IPS DF 6.9 (cell line): ENCODE data around the gene PPM1L.

Experiments used
- DNase-seq: peaks from one replicate; pipeline ENCODE4 v3.0.0-alpha.2; 2013; ENCODE audit warnings: low read depth, low spot score
- H3K27ac ChIP-seq: one replicate; pipeline ENCODE4 v1.5.1; 2013; ENCODE audit warnings: low read length, control low read depth
- H3K27me3 ChIP-seq: 2 replicates; pipeline ENCODE4 v1.6.1; 2013; ENCODE audit warnings: mild to moderate bottlenecking, low read length; ENCODE audit not compliant: control insufficient read depth, insufficient read depth
- H3K36me3 ChIP-seq: 2 replicates; pipeline ENCODE4 v1.6.1; 2013; ENCODE audit warnings: low read length; ENCODE audit not compliant: control insufficient read depth, insufficient read depth
- H3K4me1 ChIP-seq: 2 replicates; pipeline ENCODE4 v1.6.1; 2013; ENCODE audit warnings: low read length; ENCODE audit not compliant: control insufficient read depth, insufficient read depth
- H3K4me3 ChIP-seq: 2 replicates; pipeline ENCODE4 v1.5.1; 2013; ENCODE audit warnings: mild to moderate bottlenecking, low read length
- H3K9me3 ChIP-seq: 2 replicates; pipeline ENCODE4 v1.6.1; 2013; ENCODE audit warnings: low read length, inconsistent platforms; ENCODE audit not compliant: control insufficient read depth, insufficient read depth
- WGBS: extraction: QIAGEN DNeasy Blood & Tissue Kit; methylation state at CpG from one replicate; pipeline ENCODE4 v1.1.7; 2013; ENCODE audit warnings: mixed read lengths, missing lambda C conversion rate; ENCODE audit not compliant: insufficient read length, insufficient coverage; 5-methylcytosine and 5-hydroxymethylcytosine counted together

Gene PPM1L

GRCh38 chr3:160842021-160843005 lies 86.3 kb downstream of the PPM1L start:
- DNase-seq: no peak
- H3K27me3 ChIP-seq: no peaks in the 10 kb centered on the region
- H3K4me3 ChIP-seq: no peak overlapping the region
- H3K9me3 ChIP-seq: no peaks in the 10 kb centered on the region
- H3K27ac ChIP-seq: no peak overlapping the region
- no CpG with 5 or more reads among the region's 3 CpGs for WGBS
- H3K36me3 ChIP-seq: no peaks in the 10 kb centered on the region
- no peaks in the 10 kb centered on the region for H3K4me1 ChIP-seq

GRCh38 chr3:160851629-160852210 lies 95.7 kb downstream of the PPM1L start:
- no peaks in the 10 kb centered on the region for H3K27me3 ChIP-seq
- peaks cover 1% of the 10 kb centered on the region; the same call in 1 of the 2 replicates for H3K4me1 ChIP-seq
- H3K36me3 ChIP-seq: no peaks in the 10 kb centered on the region
- H3K27ac ChIP-seq: no peak overlapping the region
- H3K4me3 ChIP-seq: no peak overlapping the region
- WGBS: no CpG with 5 or more reads among the region's 8 CpGs
- peak; percentile 9 for DNase-seq
- no peaks in the 10 kb centered on the region for H3K9me3 ChIP-seq

- H3K4me3 ChIP-seq: no peak overlapping the region
- WGBS: no CpG with 5 or more reads among the region's 2 CpGs
- H3K27ac ChIP-seq: no peak overlapping the region
- H3K27me3 ChIP-seq: no peaks in the 10 kb centered on the region
- DNase-seq: no peak
- no peaks in the 10 kb centered on the region for H3K36me3 ChIP-seq
- H3K9me3 ChIP-seq: no peaks in the 10 kb centered on the region
- peaks cover 1% of the 10 kb centered on the region; the same call in 1 of the 2 replicates for H3K4me1 ChIP-seq
These were observed 96.8 kb downstream of the PPM1L start for GRCh38 chr3:160852856-160853255.

GRCh38 chr3:160856450-160856849 lies 100.4 kb downstream of the PPM1L start:
- whole genome bisulfite sequencing: no CpG with 5 or more reads among the region's 2 CpGs
- DNase-seq: no peak
- H3K36me3 ChIP-seq: no peaks in the 10 kb centered on the region
- no peak overlapping the region for H3K4me3 ChIP-seq
- no peaks in the 10 kb centered on the region for H3K27me3 ChIP-seq
- H3K9me3 ChIP-seq: no peaks in the 10 kb centered on the region
- peaks cover 1% of the 10 kb centered on the region; the same call in 1 of the 2 replicates for H3K4me1 ChIP-seq
- H3K27ac ChIP-seq: no peak overlapping the region

- no peak for DNase-seq
- H3K4me3 ChIP-seq: no peak overlapping the region
- WGBS: no CpG with 5 or more reads among the region's 2 CpGs
These were observed 101.6 kb downstream of the PPM1L start for GRCh38 chr3:160857476-160858119.

GRCh38 chr3:160860346-160860745 lies 104.3 kb downstream of the PPM1L start:
- Histone ChIP-seq H3K27me3 (no peaks in the 10 kb centered on the region), H3K4me3 (no peak overlapping the region)

More at GRCh38 chr3:160857476-160858119, 101.6 kb downstream of the PPM1L start:
- H3K9me3 ChIP-seq: no peaks in the 10 kb centered on the region
- H3K36me3 ChIP-seq: no peaks in the 10 kb centered on the region
- no peaks in the 10 kb centered on the region for H3K27me3 ChIP-seq
- no peak overlapping the region for H3K27ac ChIP-seq
- H3K4me1 ChIP-seq: no peaks in the 10 kb centered on the region; the same call in 1 of the 2 replicates

GRCh38 chr3:160869825-160870224 lies 113.8 kb downstream of the PPM1L start:
- WGBS: no CpG with 5 or more reads among the region's 2 CpGs
- H3K36me3 ChIP-seq: no peaks in the 10 kb centered on the region
- no peak overlapping the region for H3K4me3 ChIP-seq
- H3K27me3 ChIP-seq: no peaks in the 10 kb centered on the region
- H3K4me1 ChIP-seq: no peaks in the 10 kb centered on the region
- H3K27ac ChIP-seq: no peak overlapping the region
- no peaks in the 10 kb centered on the region for H3K9me3 ChIP-seq
- no peak for DNase-seq

More at GRCh38 chr3:160860346-160860745, 104.3 kb downstream of the PPM1L start:
- no peak overlapping the region for H3K27ac ChIP-seq
- no peak for DNase-seq
- H3K4me1 ChIP-seq: no peaks in the 10 kb centered on the region
- H3K36me3 ChIP-seq: no peaks in the 10 kb centered on the region
- no peaks in the 10 kb centered on the region for H3K9me3 ChIP-seq
- WGBS: no CpG with 5 or more reads among the region's 1 CpG

- no CpG with 5 or more reads among the region's 4 CpGs for WGBS
- Histone ChIP-seq H3K27ac (no peak overlapping the region), H3K4me1 (no peaks in the 10 kb centered on the region), H3K36me3 (no peaks in the 10 kb centered on the region), H3K9me3 (no peaks in the 10 kb centered on the region), H3K4me3 (no peak overlapping the region), H3K27me3 (no peaks in the 10 kb centered on the region)
- no peak for DNase-seq
These were observed 114.3 kb downstream of the PPM1L start for GRCh38 chr3:160870327-160870726.

GRCh38 chr3:160874736-160875135 lies 118.7 kb downstream of the PPM1L start:
- H3K4me3 ChIP-seq: no peak overlapping the region
- no peak overlapping the region for H3K27ac ChIP-seq
- no peaks in the 10 kb centered on the region for H3K36me3 ChIP-seq
- H3K9me3 ChIP-seq: no peaks in the 10 kb centered on the region
- no peaks in the 10 kb centered on the region for H3K27me3 ChIP-seq
- no peak for DNase-seq
- no peaks in the 10 kb centered on the region for H3K4me1 ChIP-seq

- DNase-seq: no peak
- Histone ChIP-seq H3K4me1 (no peaks in the 10 kb centered on the region), H3K27me3 (no peaks in the 10 kb centered on the region), H3K4me3 (no peak overlapping the region), H3K27ac (no peak overlapping the region), H3K36me3 (no peaks in the 10 kb centered on the region), H3K9me3 (no peaks in the 10 kb centered on the region)
- WGBS: no CpG with 5 or more reads among the region's 2 CpGs
These were observed 120.6 kb downstream of the PPM1L start for GRCh38 chr3:160876643-160877042.
